Measurements from ENCODE around the gene APBB1IP. TPM values are rescaled to one million over a fixed set of nuclear protein-coding genes. Genes with fewer than 3 reads are reported as not detected.

Gene APBB1IP, protein sequence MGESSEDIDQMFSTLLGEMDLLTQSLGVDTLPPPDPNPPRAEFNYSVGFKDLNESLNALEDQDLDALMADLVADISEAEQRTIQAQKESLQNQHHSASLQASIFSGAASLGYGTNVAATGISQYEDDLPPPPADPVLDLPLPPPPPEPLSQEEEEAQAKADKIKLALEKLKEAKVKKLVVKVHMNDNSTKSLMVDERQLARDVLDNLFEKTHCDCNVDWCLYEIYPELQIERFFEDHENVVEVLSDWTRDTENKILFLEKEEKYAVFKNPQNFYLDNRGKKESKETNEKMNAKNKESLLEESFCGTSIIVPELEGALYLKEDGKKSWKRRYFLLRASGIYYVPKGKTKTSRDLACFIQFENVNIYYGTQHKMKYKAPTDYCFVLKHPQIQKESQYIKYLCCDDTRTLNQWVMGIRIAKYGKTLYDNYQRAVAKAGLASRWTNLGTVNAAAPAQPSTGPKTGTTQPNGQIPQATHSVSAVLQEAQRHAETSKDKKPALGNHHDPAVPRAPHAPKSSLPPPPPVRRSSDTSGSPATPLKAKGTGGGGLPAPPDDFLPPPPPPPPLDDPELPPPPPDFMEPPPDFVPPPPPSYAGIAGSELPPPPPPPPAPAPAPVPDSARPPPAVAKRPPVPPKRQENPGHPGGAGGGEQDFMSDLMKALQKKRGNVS
- total RNA-seq, result 0.13 and 0.26 TPM in 2 replicates

DNA sequence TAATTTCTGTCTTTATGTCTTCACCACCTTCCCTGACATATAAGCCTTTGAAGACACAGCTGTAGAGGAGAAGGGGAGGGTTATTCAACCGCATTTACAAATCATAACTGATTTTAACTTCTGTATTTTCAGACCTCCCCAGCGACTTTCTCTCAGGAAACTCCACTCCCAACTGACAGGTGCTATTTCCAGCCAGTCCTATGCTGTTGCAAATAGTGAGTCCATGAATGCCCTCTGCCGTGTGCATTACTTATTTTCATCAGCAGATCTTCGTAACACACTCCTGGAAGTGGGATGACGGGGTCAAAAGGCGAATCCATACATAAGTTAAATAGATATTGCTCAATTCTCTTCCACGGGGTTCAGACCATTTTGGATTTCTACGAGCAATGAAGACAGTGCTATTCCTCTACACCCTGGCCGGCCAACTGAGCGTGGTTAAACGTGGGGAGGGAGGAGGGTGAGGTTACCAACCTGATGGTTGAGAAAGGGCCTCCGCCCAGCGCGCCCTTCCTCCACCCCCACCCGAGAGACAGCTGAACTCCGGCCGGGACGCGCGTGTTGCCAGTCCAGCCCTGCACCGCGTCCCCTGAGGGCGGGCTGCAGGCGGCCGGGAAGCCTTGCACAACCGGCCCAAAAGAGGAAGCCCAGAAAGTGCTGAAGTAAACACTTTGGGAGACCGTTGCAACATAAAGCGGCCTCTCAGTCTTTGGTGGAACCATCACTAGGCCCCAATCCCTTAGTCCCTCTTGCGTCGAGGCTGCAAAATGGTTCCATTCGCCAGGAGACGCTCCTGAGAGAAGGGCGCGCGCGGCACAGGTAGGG, at the start of gene APBB1IP:
TSS of gene APBB1IP (plus strand) at position 705 of the 825 bp plus-strand sequence. CDS start 53,986 bp downstream, outside the sequence.

Other genes with a start within 250 kb of the APBB1IP start
- gene GAD2, start 221.6 kb upstream of the APBB1IP start, total RNA-seq, result not detected in 2 replicates